ENCODE data around the gene ANKRD6. TPM values are rescaled to one million over a fixed set of nuclear protein-coding genes. Genes with fewer than 3 reads are reported as not detected.

ANKRD6 gene
- total and polyA plus RNA-seq, 3 donors from 2014 or later: 20.9 to 52.8 (median 29.8) TPM

- Histone ChIP-seq H3K27ac (no peak overlapping the region), H3K9me3 (no peaks in the 10 kb centered on the region), H3K27me3 (no peaks in the 10 kb centered on the region), H3K4me3 (no peak overlapping the region), H3K36me3 (ENCODE audit: low read depth, missing control alignments) (no peaks in the 10 kb centered on the region), H3K4me1 (peaks cover 6% of the 10 kb centered on the region)
- TF ChIP-seq POLR2A (IDR thresholded peaks at IDR 0.05): no peak
- TF ChIP-seq CTCF (IDR thresholded peaks at IDR 0.05): no peak
- DNase-seq: no peak
- intact Hi-C loops (cut with DNase I; ENCODE audit: low total_unique reads): no loop called here
- 78 to 85% methylated on average over 1 of the region's 1 CpG for WGBS, 2 donors
These were observed 26.5 kb downstream of the ANKRD6 start for GRCh38 chr6:89459501-89459900.

GRCh38 chr6:89460713-89461112 lies 27.8 kb downstream of the ANKRD6 start:
- no peaks in the 10 kb centered on the region for H3K36me3 ChIP-seq (ENCODE audit: low read depth, missing control alignments)
- DNase-seq: no peak
- WGBS, 2 donors: 60 to 68% methylated on average over 7 of the region's 7 CpGs
- TF ChIP-seq POLR2A (IDR thresholded peaks at IDR 0.05) (no peak), CTCF (IDR thresholded peaks at IDR 0.05) (no peak)
- H3K27ac ChIP-seq: no peak overlapping the region
- peaks cover 14% of the 10 kb centered on the region for H3K4me1 ChIP-seq
- no peak overlapping the region for H3K4me3 ChIP-seq
- H3K27me3 ChIP-seq: no peaks in the 10 kb centered on the region
- intact Hi-C loops (cut with DNase I; ENCODE audit: low total_unique reads): no loop called here
- H3K9me3 ChIP-seq: no peaks in the 10 kb centered on the region

GRCh38 chr6:89462503-89462902 lies 29.6 kb downstream of the ANKRD6 start:
- WGBS, 2 donors: 66 to 72% methylated on average over 2 of the region's 2 CpGs
- no peak for DNase-seq
- Histone ChIP-seq H3K4me1 (peaks cover 14% of the 10 kb centered on the region), H3K4me3 (no peak overlapping the region), H3K9me3 (no peaks in the 10 kb centered on the region), H3K27ac (no peak overlapping the region), H3K36me3 (ENCODE audit: low read depth, missing control alignments) (no peaks in the 10 kb centered on the region), H3K27me3 (no peaks in the 10 kb centered on the region)
- intact Hi-C loops (cut with DNase I; ENCODE audit: low total_unique reads): no loop called here
- TF ChIP-seq CTCF (IDR thresholded peaks at IDR 0.05): no peak
- TF ChIP-seq POLR2A (IDR thresholded peaks at IDR 0.05): no peak

- H3K4me1 ChIP-seq: peaks cover 14% of the 10 kb centered on the region
These were observed 31.3 kb downstream of the ANKRD6 start for GRCh38 chr6:89464295-89464694.

More at GRCh38 chr6:89464295-89464694, 31.3 kb downstream of the ANKRD6 start:
- WGBS, 2 donors: 31 to 35% methylated on average over 2 of the region's 2 CpGs
- intact Hi-C loops (cut with DNase I; ENCODE audit: low total_unique reads): no loop called here
- no peaks in the 10 kb centered on the region for H3K27me3 ChIP-seq
- no peaks in the 10 kb centered on the region for H3K36me3 ChIP-seq (ENCODE audit: low read depth, missing control alignments)
- H3K9me3 ChIP-seq: no peaks in the 10 kb centered on the region
- no peak for TF ChIP-seq POLR2A (IDR thresholded peaks at IDR 0.05)
- TF ChIP-seq CTCF (IDR thresholded peaks at IDR 0.05): no peak
- no peak overlapping the region for H3K4me3 ChIP-seq
- peak overlapping the region in 1 of 2 donors; percentile 12 for H3K27ac ChIP-seq
- DNase-seq: no peak
